Measurements from ENCODE around the gene SEC14L5. TPM values are rescaled to one million over a fixed set of nuclear protein-coding genes. Genes with fewer than 3 reads are reported as not detected.
"Not testable (repeated sequence)": the region's sequence is repeated elsewhere in the genome, so short reads cannot be mapped to it uniquely, and the experiment has no call there.

Gene SEC14L5
- total and polyA plus RNA-seq, 2 experiments from 2014 or later = 2.6 to 5.9 TPM

GRCh38 chr16:4928227-4928626, 29.9 kb upstream of the SEC14L5 start:
- H3F3A ChIP-seq (replicated peaks; ENCODE audit: low read depth) = no peaks in the 10 kb centered on the region
- Mint-ChIP-seq H3K4me3 (no peak overlapping the region), H3K36me3 (ENCODE audit: low read depth) (peaks cover 21% of the 10 kb centered on the region), H3K9me3 (peaks cover 13% of the 10 kb centered on the region), H3K4me1 (peaks cover 18% of the 10 kb centered on the region), H3K27me3 (ENCODE audit: insufficient read depth, low read depth, poor library complexity) (peaks cover 7% of the 10 kb centered on the region), H3K27ac (no peak overlapping the region)
- no peak overlapping the region for H3K27ac ChIP-seq (ENCODE audit: low read depth)
- H3K36me3 ChIP-seq (ENCODE audit: insufficient read depth) = no peaks in the 10 kb centered on the region
- H3K4me2 ChIP-seq = no peak overlapping the region
- peaks cover 19% of the 10 kb centered on the region for H3K79me2 ChIP-seq (replicated peaks; ENCODE audit: insufficient read depth)
- no peaks in the 10 kb centered on the region for H3K4me1 ChIP-seq (ENCODE audit: insufficient read depth)
- ATAC-seq (no peak), DNase-seq (ENCODE audit: low spot score) (no peak)
- no peak overlapping the region for H3K4me3 ChIP-seq
- no peaks in the 10 kb centered on the region for H3K27me3 ChIP-seq (ENCODE audit: insufficient read depth)
- no peaks in the 10 kb centered on the region for H3K9me2 ChIP-seq (ENCODE audit: insufficient read depth)
- H4K20me1 ChIP-seq (replicated peaks; ENCODE audit: insufficient read depth) = 0 out of 2 replicates have a peak, but pooled peaks cover 6% of the 10 kb centered on the region
- H2AFZ ChIP-seq = no peak overlapping the region
- TF ChIP-seq NANOG (IDR thresholded peaks at IDR 0.05; ENCODE audit: borderline replicate concordance) (no peak), CREB1 (CRISPR knock-in tag; IDR thresholded peaks at IDR 0.05; ENCODE audit: low read depth) (no peak), ZNF114 (CRISPR knock-in tag; IDR thresholded peaks at IDR 0.05) (no peak), ETS1 (IDR thresholded peaks at IDR 0.05) (no peak), EZH2 (IDR thresholded peaks at IDR 0.05; ENCODE audit: low read depth, unreplicated experiment) (no peak), REST (IDR thresholded peaks at IDR 0.05; ENCODE audit: unreplicated experiment) (no peak), ZNF462 (CRISPR knock-in tag; IDR thresholded peaks at IDR 0.05) (no peak)

- H3K4me2 ChIP-seq; H3K27me3 ChIP-seq (ENCODE audit: insufficient read depth); DNase-seq (ENCODE audit: low spot score); H3K9me2 ChIP-seq (ENCODE audit: insufficient read depth); H3K27me3 Mint-ChIP-seq (ENCODE audit: insufficient read depth, low read depth, poor library complexity); ATAC-seq; H4K20me1 ChIP-seq (replicated peaks; ENCODE audit: insufficient read depth); H2AFZ ChIP-seq; H3K36me3 ChIP-seq (ENCODE audit: insufficient read depth); H3K4me1 ChIP-seq (ENCODE audit: insufficient read depth); H3K4me3 Mint-ChIP-seq; H3K4me3 ChIP-seq; H3F3A ChIP-seq (replicated peaks; ENCODE audit: low read depth); H3K27ac ChIP-seq (ENCODE audit: low read depth); H3K27ac Mint-ChIP-seq: not testable (repeated sequence)
- peaks cover 21% of the 10 kb centered on the region for H3K36me3 Mint-ChIP-seq (ENCODE audit: low read depth)
- peaks cover 14% of the 10 kb centered on the region for H3K4me1 Mint-ChIP-seq
- peaks cover 19% of the 10 kb centered on the region for H3K79me2 ChIP-seq (replicated peaks; ENCODE audit: insufficient read depth)
- H3K9me3 Mint-ChIP-seq = peaks cover 13% of the 10 kb centered on the region
These were observed 28.5 kb upstream of the SEC14L5 start for GRCh38 chr16:4929619-4930018.
